Stimulated activated CD4-positive, alpha-beta T cell treated with anti-CD3 and anti-CD28 coated beads, Interleukin-12 subunit alpha, Interleukin-12 subunit beta, amount 100 ng/mL, for 4 hours (primary cell): ENCODE results near the gene SH3D19.
"Not testable (repeated sequence)": the region's sequence is repeated elsewhere in the genome, so short reads cannot be mapped to it uniquely, and the experiment has no call there.

Experiments used
- DNase-seq: peaks from one replicate; pipeline ENCODE4 v3.0.0-alpha.2; 2020

SH3D19 gene

DNA sequence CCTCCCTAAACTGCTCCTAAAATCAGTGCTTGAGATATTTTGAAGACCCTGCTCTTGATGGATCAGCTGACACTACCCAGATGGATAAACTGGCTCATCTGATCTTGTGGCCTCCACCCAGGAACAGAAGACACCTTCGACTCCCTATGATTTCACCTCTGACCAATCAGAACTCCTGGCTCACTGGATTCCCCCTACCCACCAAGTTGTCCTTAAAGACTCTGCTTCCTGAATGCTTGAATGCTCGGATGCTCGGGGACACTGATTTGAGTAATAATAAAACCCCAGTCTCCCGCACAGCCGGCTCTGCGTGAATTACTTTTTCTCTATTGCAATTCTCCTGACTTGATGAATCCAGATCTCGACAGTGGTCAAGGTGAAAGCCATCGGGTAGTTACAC is 237.9 kb downstream of the SH3D19 start:
- no peak for DNase-seq

DNA sequence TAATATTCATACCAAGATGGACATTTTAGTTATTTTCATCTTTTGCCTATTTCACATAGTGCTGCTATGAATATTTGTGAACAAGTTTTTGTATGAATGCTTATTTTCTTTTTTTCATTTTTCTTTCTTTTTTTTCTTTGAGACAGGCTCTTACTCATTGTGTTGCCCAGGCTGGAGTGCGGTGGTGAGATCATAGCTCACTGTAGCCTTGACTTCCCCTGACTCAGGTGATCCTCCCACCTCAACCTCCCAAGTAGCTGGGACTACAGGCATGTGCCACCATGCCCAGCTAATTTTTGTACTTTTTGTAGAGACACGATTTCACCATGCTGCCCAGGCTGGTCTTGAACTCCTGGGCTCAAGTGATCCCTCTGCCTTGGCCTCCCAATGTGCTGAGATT is 247.4 kb downstream of the SH3D19 start:
- DNase-seq: not testable (repeated sequence)

DNA sequence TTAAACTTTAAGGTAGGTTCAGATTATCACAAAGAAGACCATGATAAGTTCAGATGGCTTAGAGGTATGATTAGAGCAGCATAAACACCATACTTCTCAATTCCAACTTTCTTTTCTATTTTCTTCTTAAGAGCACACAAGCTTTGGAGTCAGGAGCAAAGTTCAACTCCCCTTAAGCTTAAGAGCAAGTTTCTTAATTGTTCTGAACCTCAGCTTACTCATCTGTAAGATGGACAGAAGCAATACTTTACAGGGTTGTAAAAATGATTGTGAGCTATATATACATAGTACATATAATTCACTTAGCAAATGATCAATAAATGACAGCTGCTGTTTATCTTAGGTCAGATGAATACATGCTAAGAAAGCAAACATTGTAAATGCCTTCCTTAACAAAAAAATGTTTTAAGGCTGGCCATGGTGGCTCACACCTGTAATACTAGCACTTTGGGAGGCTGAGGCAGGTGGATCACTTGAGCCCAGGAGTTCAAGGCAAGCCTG is 250.9 kb downstream of the SH3D19 start:
- DNase-seq: no peak
